Keratinocyte (primary cell): Measurements from ENCODE around the gene ISM2. TPM values are rescaled to one million over a fixed set of nuclear protein-coding genes. Genes with fewer than 3 reads are reported as not detected.

Source experiments
- DNase-seq: peaks from one replicate; pipeline ENCODE4 v3.0.0-alpha.2; 2011; ENCODE audit warnings: low read depth, missing footprints, low spot score
- FAIRE-seq: peaks from 2 replicates; lab custom pipeline; 2011; peaks lifted over from hg19 to GRCh38; lab: Jason Lieb, UNC
- H2AFZ ChIP-seq: 2 replicates; pipeline ENCODE4 v1.6.0; 2012; ENCODE audit warnings: low read length, control low read depth, inconsistent platforms; ENCODE audit not compliant: control insufficient read depth
- H3K27ac ChIP-seq: 2 replicates; pipeline ENCODE4 v1.5.1; 2011; ENCODE audit warnings: low read length; ENCODE audit not compliant: control insufficient read depth, insufficient read depth
- H3K27me3 ChIP-seq: 3 replicates; pipeline ENCODE4 v1.6.0; 2011; ENCODE audit warnings: low read length; ENCODE audit not compliant: control insufficient read depth, insufficient read depth; ENCODE audit errors: extremely low read depth
- H3K36me3 ChIP-seq, 2 experiments: 2 replicates in 1 of 2; 3 replicates in 1 of 2; pipeline ENCODE4 v1.5.1; 2011; ENCODE audit warnings: low read length in 2 of 2, mild to moderate bottlenecking in 1 of 2; ENCODE audit not compliant: control insufficient read depth in 2 of 2, insufficient read depth in 2 of 2; ENCODE audit errors: extremely low read depth in 1 of 2
- H3K4me1 ChIP-seq: 3 replicates; pipeline ENCODE4 v1.5.1; 2011; ENCODE audit warnings: low read length; ENCODE audit not compliant: control insufficient read depth, insufficient read depth; ENCODE audit errors: extremely low read depth
- H3K4me2 ChIP-seq: 3 replicates; pipeline ENCODE4 v1.6.0; 2011; ENCODE audit warnings: low read depth, low read length; ENCODE audit not compliant: control insufficient read depth, insufficient read depth; ENCODE audit errors: extremely low read depth
- H3K4me3 ChIP-seq, 3 experiments: fragments of 200-600 bp in 1 of 3; sonication (generic) in 1 of 3; 2 replicates in 2 of 3; 3 replicates in 1 of 3; pipeline ENCODE4 v1.5.1; 2011 to 2016; ENCODE audit warnings: low read length in 3 of 3, mild to moderate bottlenecking in 3 of 3, control low read depth in 2 of 3, inconsistent platforms in 1 of 3, low read depth in 1 of 3, mixed read lengths in 1 of 3, mixed run types in 1 of 3, moderate library complexity in 1 of 3; ENCODE audit not compliant: control insufficient read depth in 2 of 3, insufficient read depth in 2 of 3; ENCODE audit errors: extremely low read depth in 1 of 3
- H3K79me2 ChIP-seq: 2 replicates; pipeline ENCODE4 v1.6.0; 2012; ENCODE audit warnings: low read length; ENCODE audit not compliant: control insufficient read depth, insufficient read depth
- H3K9ac ChIP-seq: 3 replicates; pipeline ENCODE4 v1.6.0; 2011; ENCODE audit warnings: low read length; ENCODE audit not compliant: control insufficient read depth, insufficient read depth; ENCODE audit errors: extremely low read depth
- H3K9me1 ChIP-seq: 3 replicates; pipeline ENCODE4 v1.6.0; 2011; ENCODE audit warnings: low read length; ENCODE audit not compliant: control insufficient read depth, insufficient read depth; ENCODE audit errors: extremely low read depth
- H3K9me3 ChIP-seq: 2 replicates; pipeline ENCODE4 v1.5.1; 2012; ENCODE audit warnings: low read depth, low read length; ENCODE audit not compliant: control insufficient read depth
- H4K20me1 ChIP-seq: 3 replicates; pipeline ENCODE4 v1.6.0; 2011; ENCODE audit warnings: low read length; ENCODE audit not compliant: control insufficient read depth, insufficient read depth; ENCODE audit errors: extremely low read depth
- CTCF ChIP-seq, 3 experiments: IDR thresholded peaks in 1 of 3; conservative IDR thresholded peaks in 1 of 3; optimal IDR thresholded peaks in 1 of 3; 2 replicates in 2 of 3; 3 replicates in 1 of 3; pipeline versions ENCODE3 to v1.5.1; 2011; ENCODE audit warnings: low read length in 3 of 3, mild to moderate bottlenecking in 3 of 3, moderate library complexity in 2 of 3, control low read depth in 1 of 3, inconsistent platforms in 1 of 3; ENCODE audit not compliant: insufficient read depth in 2 of 3; ENCODE audit errors: extremely low read depth in 1 of 3
- EZH2 ChIP-seq: IDR thresholded peaks from one replicate; pipeline ENCODE4 v1.6.1; 2012; ENCODE audit warnings: inconsistent platforms, mild to moderate bottlenecking, low read length, moderate library complexity
- dilution Hi-C: fragments of 300-500 bp; cut with MboI; formaldehyde crosslinking; loops from one replicate; pipeline ENCODE4 v1.7.0; 2020; ENCODE audit warnings: low sequenced_read_pairs; ENCODE audit not compliant: extremely low pct_ligation_motif_present
- polyA plus RNA-seq, 5 experiments: library from polyadenylated mRNA; depleted of rRNA in 3 of 5; stranded (reverse) in 3 of 5; stranded (forward) in 1 of 5; unstranded in 1 of 5; fragments of >200 nt; gene quantifications; 1 replicate in 1 of 5; 2 replicates in 3 of 5; 3 replicates in 1 of 5; pipeline versions ENCODE4 v1.2.1 to v1.2.3, GENCODE V29; 2011 to 2012; ENCODE audit warnings: missing spikeins in 2 of 5, low read depth in 1 of 5, low replicate concordance in 1 of 5

The ISM2 gene
- polyA plus RNA-seq, 1 donor (not counting 4 experiments of a cell fraction or from before 2014, with no cell fraction given), result 0.08 TPM

- no peak for TF ChIP-seq EZH2
- no peak for TF ChIP-seq CTCF (optimal IDR thresholded peaks at IDR 0.05 in 1 of 3, IDR thresholded peaks at IDR 0.05 in 1 of 3, conservative IDR thresholded peaks at IDR 0.05 in 1 of 3; ENCODE audit: extremely low read depth in 1 of 3, insufficient read depth in 2 of 3, low read length in 3 of 3)
- Histone ChIP-seq H3K4me2 (no peak overlapping the region), H3K79me2 (no peaks in the 10 kb centered on the region), H3K27me3 (no peaks in the 10 kb centered on the region), H3K36me3 (peaks cover 11 to 32% of the 10 kb centered on the region in 2 experiments), H3K4me1 (no peaks in the 10 kb centered on the region), H3K9me3 (no peaks in the 10 kb centered on the region), H3K4me3 (no peak overlapping the region), H3K27ac (no peak overlapping the region), H4K20me1 (no peaks in the 10 kb centered on the region), H2AFZ (no peak overlapping the region), H3K9ac (no peak overlapping the region), H3K9me1 (no peaks in the 10 kb centered on the region)
- dilution Hi-C loops, result no loop called here
- DNase-seq, result no peak
- FAIRE-seq, result no peak
Measured at GRCh38 chr14:77509366-77509765, 10.8 kb upstream of the ISM2 start.

DNA sequence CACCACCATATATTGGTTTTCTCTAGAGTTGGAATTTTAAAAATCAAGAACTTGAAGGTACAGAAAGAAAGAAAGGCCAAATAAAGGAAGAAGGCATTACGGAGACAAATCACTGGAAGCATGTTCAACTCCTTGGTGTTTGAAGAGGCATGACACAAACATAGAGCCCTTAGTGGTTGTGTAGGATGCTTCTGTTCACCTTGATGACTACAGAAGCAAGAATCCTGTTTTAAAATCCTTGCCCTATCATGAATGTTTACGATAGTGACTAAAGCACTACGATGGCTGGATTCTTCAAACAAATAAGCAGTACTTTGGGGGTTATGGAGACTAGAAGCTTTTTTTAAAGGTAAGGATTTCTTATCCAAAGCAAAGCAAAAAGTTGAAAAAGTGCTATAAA is 10.3 kb upstream of the ISM2 start:
- Histone ChIP-seq H3K9ac (no peak overlapping the region), H3K4me2 (no peak overlapping the region), H3K9me1 (no peaks in the 10 kb centered on the region), H3K9me3 (no peaks in the 10 kb centered on the region), H2AFZ (no peak overlapping the region), H3K27me3 (no peaks in the 10 kb centered on the region), H3K79me2 (no peaks in the 10 kb centered on the region), H3K4me1 (no peaks in the 10 kb centered on the region), H3K4me3 (no peak overlapping the region), H4K20me1 (no peaks in the 10 kb centered on the region), H3K36me3 (peaks cover 11 to 32% of the 10 kb centered on the region in 2 experiments), H3K27ac (no peak overlapping the region)
- no peak for TF ChIP-seq EZH2
- TF ChIP-seq CTCF (optimal IDR thresholded peaks at IDR 0.05 in 1 of 3, IDR thresholded peaks at IDR 0.05 in 1 of 3, conservative IDR thresholded peaks at IDR 0.05 in 1 of 3; ENCODE audit: extremely low read depth in 1 of 3, insufficient read depth in 2 of 3, low read length in 3 of 3), result no peak
- dilution Hi-C loops, result no loop called here
- no peak for FAIRE-seq
- DNase-seq, result no peak
